ENCODE results near the gene DISC1.

- TF ChIP-seq CREB1 (CRISPR knock-in tag; IDR thresholded peaks at IDR 0.05; ENCODE audit: low read depth) (no peak), POLR2AphosphoS5 (IDR thresholded peaks at IDR 0.05; ENCODE audit: low read depth) (no peak)
Measured at GRCh38 chr1:231779081-231779480, 152.5 kb downstream of the DISC1 start.
